Islet precursor cell (in vitro differentiated cells): Measurements from ENCODE around the gene NISCH.
"Not testable (repeated sequence)": the region's sequence is repeated elsewhere in the genome, so short reads cannot be mapped to it uniquely, and the experiment has no call there.

ENCODE experiments used
- DNase-seq: peaks from one replicate; pipeline ENCODE4 v3.0.0-alpha.2; 2018

Gene NISCH

DNA sequence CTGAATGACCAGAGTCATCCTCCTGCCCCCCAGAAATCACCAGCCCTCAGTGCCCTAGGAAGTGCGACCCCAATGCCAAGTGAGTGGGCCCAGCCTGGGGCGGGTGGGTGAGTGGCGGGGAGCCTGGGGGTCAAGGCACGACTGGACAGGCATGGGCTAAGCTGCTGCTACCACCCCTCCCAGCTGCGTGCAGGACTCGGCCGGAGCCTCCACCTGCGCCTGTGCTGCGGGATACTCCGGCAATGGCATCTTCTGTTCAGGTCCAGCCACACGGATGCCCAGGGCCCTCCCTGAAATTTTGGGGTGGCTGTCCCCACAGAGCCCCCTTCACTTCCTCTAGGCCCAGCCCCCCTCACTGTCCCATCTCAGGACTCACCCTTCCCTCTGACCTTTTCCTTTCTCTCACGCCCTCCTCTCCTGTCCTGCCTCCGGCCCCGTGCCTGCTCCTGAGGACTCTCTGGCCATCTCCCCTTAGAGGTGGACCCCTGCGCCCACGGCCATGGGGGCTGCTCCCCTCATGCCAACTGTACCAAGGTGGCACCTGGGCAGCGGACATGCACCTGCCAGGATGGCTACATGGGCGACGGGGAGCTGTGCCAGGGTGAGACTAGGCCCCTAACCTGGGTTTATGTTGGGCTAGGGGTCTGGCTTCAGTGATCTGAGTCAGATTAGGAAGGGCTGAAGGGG lies 61.2 kb downstream of the NISCH start:
- DNase-seq, result no peak

DNA sequence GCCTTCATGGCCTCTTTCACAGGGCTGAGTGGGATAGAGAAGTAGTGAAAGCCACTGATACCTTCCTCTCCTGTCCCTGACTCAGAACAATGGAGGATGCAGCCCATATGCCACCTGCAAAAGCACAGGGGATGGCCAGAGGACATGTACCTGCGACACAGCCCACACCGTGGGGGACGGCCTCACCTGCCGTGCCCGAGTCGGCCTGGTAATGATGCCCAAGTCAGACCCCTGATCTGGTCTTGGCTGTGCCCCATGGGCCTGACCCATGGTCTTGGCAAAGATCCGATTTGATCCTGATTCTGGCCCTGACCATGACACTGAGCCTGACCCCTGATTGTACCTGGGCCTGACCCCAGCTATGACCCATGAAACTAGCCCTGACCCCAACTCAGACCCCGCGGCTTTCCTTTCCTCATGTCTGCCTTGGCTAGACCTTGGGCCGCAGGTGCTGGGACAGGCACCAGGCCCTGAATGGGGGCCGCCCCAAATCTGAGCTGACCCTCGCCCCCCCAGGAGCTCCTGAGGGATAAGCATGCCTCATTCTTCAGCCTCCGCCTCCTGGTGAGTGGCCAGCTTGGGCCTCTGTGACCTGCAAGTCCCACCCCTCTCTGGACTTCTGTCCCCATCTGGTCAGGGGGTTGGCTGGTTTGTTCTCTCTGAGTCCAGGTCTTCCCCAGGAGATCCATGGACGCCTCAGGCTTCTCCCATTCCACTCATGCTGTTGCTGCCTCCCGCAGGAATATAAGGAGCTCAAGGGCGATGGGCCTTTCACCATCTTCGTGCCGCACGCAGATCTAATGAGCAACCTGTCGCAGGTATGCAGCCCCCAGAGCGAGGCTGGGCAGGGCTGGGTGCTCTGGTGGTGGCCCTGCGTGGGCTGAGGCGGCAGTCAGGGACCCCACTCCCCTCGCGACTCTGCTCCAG lies 62.7 kb downstream of the NISCH start:
- DNase-seq, result no peak

DNA sequence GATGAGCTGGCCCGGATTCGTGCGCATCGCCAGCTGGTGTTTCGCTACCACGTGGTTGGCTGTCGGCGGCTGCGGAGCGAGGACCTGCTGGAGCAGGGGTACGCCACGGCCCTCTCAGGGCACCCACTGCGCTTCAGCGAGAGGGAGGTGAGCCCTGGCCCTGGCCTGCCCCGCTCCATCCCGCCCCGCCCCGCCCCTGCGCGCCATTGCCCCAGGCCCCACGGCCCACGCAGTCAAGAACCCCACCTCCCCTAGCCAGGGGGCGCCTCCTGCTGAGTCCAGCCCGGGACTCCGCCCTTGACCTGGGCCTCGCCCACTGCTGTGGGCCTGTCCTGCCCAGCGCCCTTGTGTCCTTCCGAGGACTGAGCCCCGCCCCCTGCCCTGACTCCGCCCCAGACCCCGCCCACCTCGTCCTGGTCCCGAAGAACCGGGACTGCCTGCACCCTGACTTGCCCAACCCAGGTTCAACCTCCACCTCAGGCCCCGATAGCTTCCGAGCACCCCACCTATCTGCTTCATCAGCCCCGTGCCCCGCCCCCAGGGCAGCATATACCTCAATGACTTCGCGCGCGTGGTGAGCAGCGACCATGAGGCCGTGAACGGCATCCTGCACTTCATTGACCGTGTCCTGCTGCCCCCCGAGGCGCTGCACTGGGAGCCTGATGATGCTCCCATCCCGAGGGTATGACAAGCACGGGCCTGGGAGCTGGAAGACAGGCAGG lies 63.5 kb downstream of the NISCH start:
- no peak for DNase-seq

DNA sequence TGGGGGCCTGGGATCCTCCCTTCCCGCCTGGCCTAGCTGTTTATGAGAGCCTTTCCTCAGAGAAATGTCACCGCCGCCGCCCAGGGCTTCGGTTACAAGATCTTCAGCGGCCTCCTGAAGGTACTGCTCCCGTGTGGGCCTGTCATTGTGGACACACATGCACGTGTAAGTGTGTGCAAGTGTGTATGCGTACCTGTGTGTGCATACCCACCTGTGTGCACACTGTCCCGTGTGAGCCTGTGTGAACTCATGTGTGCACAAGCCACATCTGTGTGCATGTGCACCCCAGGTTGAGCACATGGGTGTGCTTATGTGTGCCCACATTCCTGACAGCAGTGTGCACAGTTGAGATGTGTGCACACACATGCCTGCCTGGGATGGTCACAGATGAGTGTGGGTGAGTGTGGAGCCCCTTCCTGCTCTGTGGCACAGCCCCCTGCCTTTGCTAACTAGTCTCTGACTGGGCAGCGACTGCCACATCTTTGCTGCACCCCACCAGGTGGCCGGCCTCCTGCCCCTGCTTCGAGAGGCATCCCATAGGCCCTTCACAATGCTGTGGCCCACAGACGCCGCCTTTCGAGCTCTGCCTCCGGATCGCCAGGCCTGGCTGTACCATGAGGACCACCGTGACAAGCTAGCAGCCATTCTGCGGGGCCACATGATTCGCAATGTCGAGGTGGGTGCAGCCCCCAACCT lies 64.2 kb downstream of the NISCH start:
- DNase-seq, result no peak

DNA sequence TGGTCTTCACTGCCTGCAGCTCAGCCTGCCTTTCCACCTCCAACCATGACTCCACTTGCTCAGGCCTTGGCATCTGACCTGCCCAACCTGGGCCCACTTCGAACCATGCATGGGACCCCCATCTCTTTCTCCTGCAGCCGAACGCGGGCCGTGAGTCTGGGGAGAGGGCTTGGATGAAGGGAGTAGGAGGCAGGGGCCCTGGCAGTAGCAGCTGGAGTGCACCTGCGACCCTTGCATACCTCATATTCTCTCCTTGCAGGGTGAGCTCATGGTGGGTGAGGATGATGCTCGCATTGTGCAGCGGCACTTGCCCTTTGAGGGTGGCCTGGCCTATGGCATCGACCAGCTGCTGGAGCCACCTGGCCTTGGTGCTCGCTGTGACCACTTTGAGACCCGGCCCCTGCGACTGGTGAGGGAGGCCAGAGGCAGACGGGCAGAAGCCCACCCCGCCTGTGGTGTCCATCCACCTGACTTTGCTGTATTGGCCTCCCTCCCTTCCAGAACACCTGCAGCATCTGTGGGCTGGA lies 64.8 kb downstream of the NISCH start:
- no peak for DNase-seq

DNA sequence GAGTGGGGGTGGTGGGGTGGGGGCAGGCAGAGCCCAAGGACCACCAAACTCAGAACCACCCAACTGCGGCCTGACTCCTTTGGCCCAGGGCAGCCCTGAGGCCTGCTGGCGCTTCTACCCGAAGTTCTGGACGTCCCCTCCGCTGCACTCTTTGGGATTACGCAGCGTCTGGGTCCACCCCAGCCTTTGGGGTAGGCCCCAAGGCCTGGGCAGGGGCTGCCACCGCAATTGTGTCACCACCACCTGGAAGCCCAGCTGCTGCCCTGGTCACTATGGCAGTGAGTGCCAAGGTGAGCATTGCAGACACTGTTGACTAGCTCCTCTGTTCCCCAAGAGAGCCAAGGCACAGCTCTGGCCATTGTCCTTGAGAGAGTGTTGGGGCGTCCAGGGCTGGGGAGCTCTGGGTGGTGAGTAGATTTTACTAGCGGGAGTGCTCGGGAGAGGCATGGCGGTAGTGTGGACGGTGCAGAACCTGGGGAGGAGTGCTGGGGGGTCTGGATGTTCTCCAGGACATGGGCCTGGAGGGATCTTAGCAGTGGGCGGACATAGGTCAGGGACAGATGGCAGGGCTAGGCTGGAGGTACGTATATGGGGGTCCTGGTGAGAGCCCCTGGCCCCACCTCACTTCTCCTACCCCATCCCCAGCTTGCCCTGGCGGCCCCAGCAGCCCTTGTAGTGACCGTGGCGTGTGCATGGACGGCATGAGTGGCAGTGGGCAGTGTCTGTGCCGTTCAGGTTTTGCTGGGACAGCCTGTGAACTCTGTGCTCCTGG lies 65.5 kb downstream of the NISCH start:
- no peak for DNase-seq

DNA sequence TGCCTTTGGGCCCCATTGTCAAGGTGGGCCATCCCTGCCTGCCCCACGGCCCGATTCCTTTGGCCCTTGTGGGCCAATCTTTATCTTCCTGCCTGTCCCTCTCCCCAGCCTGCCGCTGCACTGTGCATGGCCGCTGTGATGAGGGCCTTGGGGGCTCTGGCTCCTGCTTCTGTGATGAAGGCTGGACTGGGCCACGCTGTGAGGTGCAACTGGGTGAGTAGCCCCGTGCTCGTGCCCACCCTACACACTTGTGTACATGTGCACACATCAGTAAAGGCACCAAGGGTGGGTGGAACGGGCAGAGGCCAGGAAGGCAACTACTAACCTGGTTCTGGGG lies 66.1 kb downstream of the NISCH start:
- no peak for DNase-seq

DNA sequence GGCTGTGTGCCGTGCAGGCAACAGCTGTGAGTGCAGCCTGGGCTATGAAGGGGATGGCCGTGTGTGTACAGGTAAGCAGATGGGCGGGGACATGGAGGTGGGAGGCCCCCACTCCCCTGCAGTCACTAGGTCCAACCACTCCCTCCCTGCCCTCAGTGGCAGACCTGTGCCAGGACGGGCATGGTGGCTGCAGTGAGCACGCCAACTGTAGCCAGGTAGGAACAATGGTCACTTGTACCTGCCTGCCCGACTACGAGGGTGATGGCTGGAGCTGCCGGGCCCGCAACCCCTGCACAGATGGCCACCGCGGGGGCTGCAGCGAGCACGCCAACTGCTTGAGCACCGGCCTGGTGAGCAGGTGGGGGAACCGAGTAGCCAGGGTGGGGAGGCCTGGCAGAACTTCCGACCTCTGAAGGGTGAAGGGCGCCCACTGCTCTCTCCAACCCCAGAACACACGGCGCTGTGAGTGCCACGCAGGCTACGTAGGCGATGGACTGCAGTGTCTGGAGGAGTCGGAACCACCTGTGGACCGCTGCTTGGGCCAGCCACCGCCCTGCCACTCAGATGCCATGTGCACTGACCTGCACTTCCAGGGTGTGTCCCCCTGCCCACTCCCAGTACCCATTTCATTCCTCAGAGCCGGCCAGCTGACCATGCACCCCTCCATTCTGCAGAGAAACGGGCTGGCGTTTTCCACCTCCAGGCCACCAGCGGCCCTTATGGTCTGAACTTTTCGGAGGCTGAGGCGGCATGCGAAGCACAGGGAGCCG lies 66.7 kb downstream of the NISCH start:
- no peak for DNase-seq

DNA sequence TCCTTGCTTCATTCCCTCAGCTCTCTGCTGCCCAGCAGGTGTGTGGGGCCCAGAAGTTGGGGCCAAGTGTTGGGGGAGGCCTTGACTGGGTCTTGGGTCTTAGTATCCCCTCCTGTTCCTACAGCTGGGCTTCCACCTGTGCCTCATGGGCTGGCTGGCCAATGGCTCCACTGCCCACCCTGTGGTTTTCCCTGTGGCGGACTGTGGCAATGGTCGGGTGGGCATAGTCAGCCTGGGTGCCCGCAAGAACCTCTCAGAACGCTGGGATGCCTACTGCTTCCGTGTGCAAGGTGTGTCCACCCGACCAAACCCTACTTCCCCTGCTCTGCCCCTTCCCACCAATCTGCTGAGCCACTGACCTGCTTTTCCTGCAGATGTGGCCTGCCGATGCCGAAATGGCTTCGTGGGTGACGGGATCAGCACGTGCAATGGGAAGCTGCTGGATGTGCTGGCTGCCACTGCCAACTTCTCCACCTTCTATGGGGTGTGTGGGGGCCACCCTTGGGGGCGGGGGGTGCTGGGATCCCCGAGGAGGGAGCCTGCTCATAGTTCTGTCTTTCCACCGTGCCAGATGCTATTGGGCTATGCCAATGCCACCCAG lies 67.3 kb downstream of the NISCH start:
- DNase-seq, result no peak

DNA sequence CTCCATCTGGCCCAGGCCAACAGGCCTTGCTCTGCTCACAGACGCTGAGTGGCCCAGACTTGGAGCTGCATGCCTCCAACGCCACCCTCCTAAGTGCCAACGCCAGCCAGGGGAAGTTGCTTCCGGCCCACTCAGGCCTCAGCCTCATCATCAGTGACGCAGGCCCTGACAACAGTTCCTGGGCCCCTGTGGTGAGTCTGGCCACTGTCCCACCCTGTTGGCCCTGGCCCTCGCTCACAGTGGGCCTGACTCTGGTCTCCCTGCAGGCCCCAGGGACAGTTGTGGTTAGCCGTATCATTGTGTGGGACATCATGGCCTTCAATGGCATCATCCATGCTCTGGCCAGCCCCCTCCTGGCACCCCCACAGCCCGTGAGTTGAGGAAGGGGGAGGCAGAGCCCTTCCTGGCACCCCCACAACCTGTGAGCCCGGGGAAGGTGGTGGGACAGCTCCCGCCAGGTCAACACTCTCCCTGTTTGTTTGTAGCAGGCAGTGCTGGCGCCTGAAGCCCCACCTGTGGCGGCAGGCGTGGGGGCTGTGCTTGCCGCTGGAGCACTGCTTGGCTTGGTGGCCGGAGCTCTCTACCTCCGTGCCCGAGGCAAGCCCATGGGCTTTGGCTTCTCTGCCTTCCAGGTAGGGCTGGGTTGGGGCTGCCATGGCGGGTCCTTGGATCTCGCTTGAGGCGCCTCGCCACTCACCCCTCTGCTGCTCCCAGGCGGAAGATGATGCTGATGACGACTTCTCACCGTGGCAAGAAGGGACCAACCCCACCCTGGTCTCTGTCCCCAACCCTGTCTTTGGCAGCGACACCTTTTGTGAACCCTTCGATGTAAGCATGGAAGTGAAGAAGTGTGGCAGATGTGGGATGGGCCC lies 68.2 kb downstream of the NISCH start:
- no peak for DNase-seq

DNA sequence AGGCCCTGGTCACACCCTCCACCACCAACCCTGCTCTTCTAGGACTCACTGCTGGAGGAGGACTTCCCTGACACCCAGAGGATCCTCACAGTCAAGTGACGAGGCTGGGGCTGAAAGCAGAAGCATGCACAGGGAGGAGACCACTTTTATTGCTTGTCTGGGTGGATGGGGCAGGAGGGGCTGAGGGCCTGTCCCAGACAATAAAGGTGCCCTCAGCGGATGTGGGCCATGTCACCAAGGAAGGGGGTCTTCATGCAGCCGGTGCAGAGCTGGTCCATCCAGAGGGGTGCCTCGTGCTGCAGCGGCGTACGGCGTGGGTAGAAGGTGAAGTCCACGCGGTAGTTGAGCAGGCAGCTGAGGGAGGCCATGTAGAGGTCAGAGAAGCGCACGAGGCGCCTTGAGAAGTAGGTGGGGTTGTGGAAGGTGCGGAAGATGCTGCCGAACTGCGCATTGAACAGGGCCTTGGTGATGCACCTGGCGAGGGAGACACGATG lies 68.9 kb downstream of the NISCH start:
- no peak for DNase-seq

DNA sequence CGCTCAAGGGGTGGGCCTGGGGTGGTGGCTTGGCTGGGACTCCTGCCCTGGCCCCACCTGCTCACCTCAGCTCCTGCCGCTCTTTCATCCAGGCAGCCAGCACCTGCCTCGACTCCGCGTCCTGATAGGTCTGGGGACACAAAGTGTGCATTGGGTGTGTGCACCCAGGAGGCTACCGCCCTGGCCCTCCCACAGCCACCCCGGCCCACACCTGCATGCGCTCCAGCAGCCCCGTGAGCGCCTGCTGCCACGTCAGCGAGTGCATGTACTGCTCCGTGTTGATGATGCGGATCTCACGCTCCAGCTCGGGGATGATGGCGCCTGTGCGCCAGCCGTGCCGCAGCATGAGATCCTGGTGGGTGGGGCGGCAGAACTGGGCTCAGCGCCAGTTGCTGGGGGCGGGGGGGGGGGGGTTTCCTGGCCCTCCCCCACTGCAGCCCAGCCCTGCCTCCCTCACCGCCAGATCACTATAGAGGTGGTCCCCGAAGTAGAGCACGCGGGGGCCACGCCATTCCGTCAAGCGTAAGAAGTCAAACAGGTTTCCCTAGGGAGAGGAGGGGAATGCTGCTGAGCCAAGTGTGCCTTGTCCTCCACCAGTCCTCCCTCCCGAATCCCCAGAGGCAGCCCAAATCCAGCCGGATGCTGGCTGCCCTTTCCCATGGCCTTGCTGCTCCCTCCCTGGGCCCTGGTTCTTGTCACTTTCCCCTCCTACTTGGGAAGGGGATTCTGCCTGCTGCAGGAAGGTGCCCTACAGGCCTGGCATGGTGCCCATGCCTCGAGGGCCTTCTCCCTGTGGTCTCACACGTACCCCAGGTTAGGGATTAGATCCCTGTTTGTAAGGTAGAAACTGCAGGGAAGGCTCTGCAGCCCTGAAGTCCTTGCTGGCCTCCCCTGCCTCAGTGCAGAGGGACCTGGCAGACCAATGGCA lies 69.6 kb downstream of the NISCH start:
- no peak for DNase-seq

DNA sequence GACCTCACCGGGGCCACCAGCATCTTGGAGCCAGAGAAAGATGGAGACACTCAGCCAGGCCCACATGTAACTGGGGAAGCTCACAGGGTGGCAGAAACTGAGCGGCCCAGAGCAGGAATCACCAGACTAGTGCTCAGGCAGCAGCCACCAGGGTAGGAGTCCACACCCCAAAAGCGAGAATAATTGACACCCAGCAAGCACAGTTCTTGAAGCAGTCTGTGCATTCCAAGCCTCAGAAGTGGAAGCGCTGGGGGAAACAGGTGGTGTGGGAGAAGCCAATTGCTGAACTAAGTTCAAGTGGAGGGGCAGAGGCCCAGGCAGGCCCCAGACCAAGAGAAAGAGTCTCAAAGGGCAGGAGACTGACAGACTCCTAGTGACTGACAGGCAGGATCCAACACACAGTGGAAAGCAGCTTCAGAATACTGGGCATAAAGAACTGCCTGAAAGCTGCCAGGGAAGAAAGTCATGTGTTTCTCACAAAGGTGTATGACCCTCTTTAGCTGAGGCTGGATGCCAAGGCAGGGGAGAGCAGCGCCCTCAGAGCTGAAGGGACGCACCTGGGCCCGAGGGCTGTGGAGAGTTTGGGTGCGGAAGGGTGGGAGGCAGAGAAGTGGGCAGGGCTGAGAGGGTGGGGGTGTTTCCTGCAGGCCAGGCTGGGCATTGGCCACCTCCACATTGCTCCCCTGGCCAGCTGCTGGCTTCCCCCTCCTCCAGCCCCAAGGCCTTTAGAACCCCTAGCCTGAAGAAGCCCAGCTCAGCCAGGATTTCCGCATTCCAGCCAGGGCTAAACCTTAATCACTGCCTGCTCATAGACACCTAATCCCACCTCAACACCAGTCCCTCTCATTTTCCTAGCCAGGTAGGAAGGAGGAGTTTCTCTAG lies 70.5 kb downstream of the NISCH start:
- peak; percentile 61 for DNase-seq

DNA sequence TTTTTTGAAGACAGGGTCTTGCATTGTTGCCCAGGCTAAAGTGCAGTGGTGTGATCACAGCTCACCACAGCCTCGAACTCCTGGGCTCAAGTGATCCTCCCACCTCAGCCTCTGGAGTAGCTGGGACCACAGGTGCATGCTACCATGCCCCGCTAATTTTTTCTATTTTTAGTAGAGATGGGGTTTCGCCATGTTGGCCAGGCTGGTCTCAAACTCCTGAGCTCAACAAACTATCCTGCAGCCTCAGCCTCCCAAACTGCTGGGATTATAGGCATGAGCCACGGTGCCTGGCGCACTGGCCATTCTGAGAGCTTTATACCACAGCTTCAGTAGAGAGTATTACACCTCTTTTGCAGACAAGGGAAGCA lies 71.3 kb downstream of the NISCH start:
- DNase-seq, result not testable (repeated sequence)

DNA sequence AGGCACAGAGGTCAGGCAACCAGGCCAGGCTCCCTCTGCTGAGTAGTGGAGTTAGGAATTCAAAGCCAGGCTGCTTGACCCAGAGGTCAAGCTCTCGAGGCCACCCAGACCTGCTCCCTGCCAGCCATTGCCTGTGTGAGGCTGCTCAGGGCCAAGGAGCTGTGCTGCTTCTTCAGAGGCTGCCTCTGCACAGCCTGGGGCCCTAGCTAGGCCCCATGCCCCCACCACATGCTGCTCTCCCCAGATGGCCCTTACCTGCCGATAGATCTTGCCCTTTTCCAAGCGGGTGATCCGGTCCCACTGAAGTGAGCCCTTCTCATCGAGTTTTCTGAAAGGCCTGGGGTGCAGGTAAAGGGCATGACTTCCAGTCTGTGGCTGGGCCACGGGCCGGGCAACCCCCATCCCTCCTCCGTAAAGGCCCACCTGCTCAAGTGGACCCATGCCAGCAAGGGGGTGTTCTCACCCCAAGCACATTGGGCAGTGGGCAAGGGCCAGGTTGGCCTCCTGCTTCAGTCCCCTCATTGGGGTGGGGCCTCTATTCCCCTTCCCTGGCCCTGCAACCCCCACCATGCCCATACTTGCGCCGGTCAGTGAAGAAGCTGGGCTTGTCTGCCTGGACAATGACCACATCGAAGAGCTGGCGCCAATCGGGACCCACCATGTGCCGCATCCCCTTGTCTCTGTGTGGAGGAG lies 71.8 kb downstream of the NISCH start:
- peak; percentile 86 for DNase-seq

DNA sequence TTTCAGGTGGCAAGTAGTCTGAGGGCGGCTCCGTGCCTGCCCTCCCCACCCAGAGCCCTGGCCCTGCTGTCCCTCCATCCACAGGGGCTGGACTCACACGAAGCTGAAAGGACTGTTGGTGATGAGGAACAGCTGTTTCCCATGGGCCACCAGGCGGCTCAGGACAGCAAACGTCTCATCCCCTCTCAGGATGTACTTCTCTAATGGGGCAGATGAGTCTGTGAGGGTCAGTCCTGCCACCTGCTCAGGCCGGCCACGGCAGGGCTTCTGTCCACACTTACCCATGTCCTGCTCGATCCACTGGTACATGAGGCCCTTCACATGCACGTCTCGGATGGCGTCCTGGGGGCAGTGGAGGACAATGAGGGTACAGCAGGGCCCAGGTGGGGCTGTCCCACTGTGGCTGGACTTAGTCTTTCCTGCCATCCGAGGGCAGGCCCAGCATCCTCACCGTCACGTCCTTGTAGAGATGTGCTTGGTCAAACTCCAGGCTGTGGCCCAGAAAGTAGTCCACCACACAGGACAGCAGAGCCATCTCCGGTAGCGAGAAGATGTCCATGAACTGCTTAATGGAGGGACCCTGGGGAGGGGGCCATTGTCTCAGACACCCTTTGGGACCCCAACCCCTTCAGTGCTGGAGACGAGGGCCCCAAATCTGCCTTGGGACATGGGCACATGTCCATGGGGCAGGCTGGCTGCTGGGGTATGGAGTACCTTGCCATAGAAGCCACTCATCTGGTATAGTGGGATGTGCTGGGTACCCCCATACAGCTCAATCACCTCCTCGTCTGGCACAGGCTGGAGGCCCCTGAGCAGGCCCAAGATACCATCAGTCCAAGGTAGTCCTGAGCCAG lies 72.6 kb downstream of the NISCH start:
- no peak for DNase-seq
